ENCODE data around the gene TRAPPC5.
"Not testable (repeated sequence)": the region's sequence is repeated elsewhere in the genome, so short reads cannot be mapped to it uniquely, and the experiment has no call there.

TRAPPC5 gene

DNA sequence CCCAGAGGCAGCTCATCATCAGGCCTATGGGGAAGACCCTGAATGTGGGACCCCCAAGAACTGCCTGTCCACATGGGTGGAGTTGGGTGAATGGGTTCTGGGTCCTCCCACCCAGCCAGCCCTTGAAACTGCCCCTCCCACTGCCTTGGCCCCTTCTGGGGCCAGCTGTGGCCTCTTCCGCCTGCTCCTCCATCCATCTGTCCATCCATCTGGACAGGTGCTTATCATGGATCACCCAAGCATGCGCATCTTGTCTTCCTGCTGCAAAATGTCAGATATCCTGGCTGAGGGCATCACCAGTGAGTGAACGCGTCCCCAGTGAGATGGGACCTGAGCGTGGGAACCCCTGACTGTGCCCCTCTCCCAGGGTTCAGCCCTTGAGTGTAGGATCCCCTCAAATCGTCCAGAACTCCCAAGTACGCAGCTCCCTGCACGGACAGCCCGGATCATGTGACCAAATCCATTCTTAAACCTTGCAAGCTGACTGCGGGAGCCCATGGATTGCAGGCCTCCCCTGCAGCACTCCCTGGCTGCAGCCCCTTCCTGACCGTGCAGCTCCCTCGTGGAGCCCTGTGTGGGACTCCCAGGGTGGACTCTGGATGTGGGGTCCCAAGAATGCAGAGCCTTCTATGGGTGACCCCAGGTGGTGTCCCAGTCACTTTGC lies 41.7 kb upstream of the TRAPPC5 start:
- Histone ChIP-seq H3K36me3 (ENCODE audit: control insufficient read depth in 5 of 5, insufficient read depth in 5 of 5, low read length in 5 of 5) (peaks cover 0 to 12% (median 0%) of the 10 kb centered on the region in 5 donors), H3K9me3 (ENCODE audit: control insufficient read depth in 5 of 5, low read length in 5 of 5) (no peaks in the 10 kb centered on the region), H3K4me1 (ENCODE audit: control insufficient read depth in 5 of 5, insufficient read depth in 5 of 5, low read length in 5 of 5) (peaks cover 0 to 8% (median 0%) of the 10 kb centered on the region in 5 donors), H3K9ac (ENCODE audit: low read length in 5 of 5) (no peak overlapping the region), H3K27me3 (ENCODE audit: control insufficient read depth in 5 of 5, insufficient read depth in 4 of 5, low read length in 5 of 5) (peaks cover 7 to 31% (median 21%) of the 10 kb centered on the region in 5 donors), H3K27ac (ENCODE audit: low read depth, low read length) (no peak overlapping the region), H3K4me3 (ENCODE audit: low read depth in 1 of 5, low read length in 5 of 5) (no peak overlapping the region)

- H3K4me1 ChIP-seq (ENCODE audit: control insufficient read depth in 5 of 5, insufficient read depth in 5 of 5, low read length in 5 of 5): peaks cover 0 to 8% (median 0%) of the 10 kb centered on the region in 5 donors
- no peak overlapping the region for H3K4me3 ChIP-seq (ENCODE audit: low read depth in 1 of 5, low read length in 5 of 5)
- no peak overlapping the region for H3K9ac ChIP-seq (ENCODE audit: low read length in 5 of 5)
- peaks cover 7 to 31% (median 20%) of the 10 kb centered on the region in 5 donors for H3K27me3 ChIP-seq (ENCODE audit: control insufficient read depth in 5 of 5, insufficient read depth in 4 of 5, low read length in 5 of 5)
- peaks cover 0 to 12% (median 0%) of the 10 kb centered on the region in 5 donors for H3K36me3 ChIP-seq (ENCODE audit: control insufficient read depth in 5 of 5, insufficient read depth in 5 of 5, low read length in 5 of 5)
- H3K9me3 ChIP-seq (ENCODE audit: control insufficient read depth in 5 of 5, low read length in 5 of 5): no peaks in the 10 kb centered on the region
- H3K27ac ChIP-seq (ENCODE audit: low read depth, low read length): no peak overlapping the region
Measured at GRCh38 chr19:7639863-7640348, 40.7 kb upstream of the TRAPPC5 start.

GRCh38 chr19:7640803-7641202 lies 39.8 kb upstream of the TRAPPC5 start:
- no peak overlapping the region for H3K4me3 ChIP-seq (ENCODE audit: low read depth in 1 of 5, low read length in 5 of 5)
- peaks cover 7 to 28% (median 23%) of the 10 kb centered on the region in 5 donors for H3K27me3 ChIP-seq (ENCODE audit: control insufficient read depth in 5 of 5, insufficient read depth in 4 of 5, low read length in 5 of 5)
- H3K9ac ChIP-seq (ENCODE audit: low read length in 5 of 5): no peak overlapping the region
- H3K4me1 ChIP-seq (ENCODE audit: control insufficient read depth in 5 of 5, insufficient read depth in 5 of 5, low read length in 5 of 5): peaks cover 0 to 8% (median 0%) of the 10 kb centered on the region in 5 donors
- H3K9me3 ChIP-seq (ENCODE audit: control insufficient read depth in 5 of 5, low read length in 5 of 5): no peaks in the 10 kb centered on the region
- no peak overlapping the region for H3K27ac ChIP-seq (ENCODE audit: low read depth, low read length)
- peaks cover 0 to 12% (median 0%) of the 10 kb centered on the region in 5 donors for H3K36me3 ChIP-seq (ENCODE audit: control insufficient read depth in 5 of 5, insufficient read depth in 5 of 5, low read length in 5 of 5)

DNA sequence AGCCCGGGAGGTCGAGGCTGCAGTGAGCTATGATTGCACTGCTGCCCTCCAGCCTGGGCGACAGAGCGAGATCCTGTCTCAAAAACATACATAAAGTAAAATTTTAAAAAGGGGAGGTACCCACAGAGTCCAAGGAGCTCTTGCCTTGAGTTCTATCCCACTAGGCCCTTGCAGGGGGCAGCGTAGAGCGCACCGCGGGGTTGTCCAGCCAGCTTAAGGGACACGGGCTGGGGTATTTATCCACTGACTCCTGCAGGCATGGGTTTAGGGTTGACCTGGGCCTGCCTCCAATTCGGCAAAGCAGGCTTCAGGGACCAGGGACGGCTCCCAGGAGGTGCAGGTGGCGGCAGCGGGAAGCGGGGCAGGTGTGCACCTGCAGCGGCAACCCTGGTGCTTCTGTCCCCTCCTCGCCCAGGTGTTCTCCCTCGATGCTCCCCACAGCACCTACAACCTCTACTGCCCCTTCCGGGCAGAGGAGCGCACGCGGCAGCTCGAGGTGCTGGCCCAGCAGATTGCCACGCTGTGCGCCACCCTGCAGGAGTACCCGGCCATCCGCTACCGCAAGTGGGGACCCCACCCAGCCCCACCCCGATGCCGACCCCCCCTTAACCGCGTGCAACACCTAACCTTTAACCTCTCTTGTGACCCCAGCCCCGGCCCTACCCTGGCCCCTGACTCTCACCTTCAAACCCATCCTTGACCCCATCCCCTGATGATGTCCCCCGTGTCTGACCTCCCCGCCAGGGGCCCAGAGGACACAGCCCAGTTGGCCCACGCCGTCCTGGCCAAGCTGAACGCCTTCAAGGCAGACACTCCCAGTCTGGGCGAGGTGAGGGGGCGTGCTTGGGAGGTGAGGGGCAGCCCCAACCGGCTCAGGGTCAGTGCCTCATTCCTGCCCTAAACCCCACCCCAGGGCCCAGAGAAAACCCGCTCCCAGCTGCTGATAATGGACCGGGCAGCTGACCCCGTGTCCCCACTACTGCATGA lies 39.0 kb upstream of the TRAPPC5 start:
- no peak overlapping the region for H3K9ac ChIP-seq (ENCODE audit: low read length in 5 of 5)
- peaks cover 0 to 12% (median 0%) of the 10 kb centered on the region in 5 donors for H3K36me3 ChIP-seq (ENCODE audit: control insufficient read depth in 5 of 5, insufficient read depth in 5 of 5, low read length in 5 of 5)
- H3K27ac ChIP-seq (ENCODE audit: low read depth, low read length): no peak overlapping the region
- no peaks in the 10 kb centered on the region for H3K9me3 ChIP-seq (ENCODE audit: control insufficient read depth in 5 of 5, low read length in 5 of 5)
- peaks cover 0 to 6% (median 0%) of the 10 kb centered on the region in 5 donors for H3K4me1 ChIP-seq (ENCODE audit: control insufficient read depth in 5 of 5, insufficient read depth in 5 of 5, low read length in 5 of 5)
- no peak overlapping the region for H3K4me3 ChIP-seq (ENCODE audit: low read depth in 1 of 5, low read length in 5 of 5)
- H3K27me3 ChIP-seq (ENCODE audit: control insufficient read depth in 5 of 5, insufficient read depth in 4 of 5, low read length in 5 of 5): peaks cover 6 to 23% (median 15%) of the 10 kb centered on the region in 5 donors

DNA sequence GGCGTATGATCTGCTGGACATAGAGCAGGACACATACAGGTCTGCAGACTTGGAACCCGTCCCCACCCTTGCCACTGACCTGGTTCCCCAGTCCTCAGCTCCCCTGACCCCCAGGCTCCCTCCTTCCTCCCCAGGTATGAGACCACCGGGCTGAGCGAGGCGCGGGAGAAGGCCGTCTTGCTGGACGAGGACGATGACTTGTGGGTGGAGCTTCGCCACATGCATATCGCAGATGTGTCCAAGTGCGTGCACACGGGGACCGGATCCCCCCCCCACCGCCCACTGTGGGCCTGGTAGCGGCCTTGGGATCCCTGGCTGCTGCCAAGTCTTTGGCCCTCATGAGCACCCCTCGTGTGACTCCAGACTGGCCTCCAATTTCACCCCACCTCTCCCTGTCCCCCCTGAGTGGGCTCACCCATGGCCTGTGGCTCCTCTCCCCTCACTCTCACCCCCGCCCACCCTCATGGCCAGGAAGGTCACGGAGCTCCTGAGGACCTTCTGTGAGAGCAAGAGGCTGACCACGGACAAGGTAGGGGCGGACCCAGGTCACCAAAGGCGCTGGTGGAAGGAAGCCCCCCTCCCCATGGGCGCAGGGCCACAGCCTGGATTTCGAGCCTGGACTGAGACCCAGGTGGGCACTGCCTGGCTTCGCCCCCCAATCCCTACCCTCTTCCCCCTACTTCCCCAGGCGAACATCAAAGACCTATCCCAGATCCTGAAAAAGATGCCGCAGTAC lies 38.2 kb upstream of the TRAPPC5 start:
- peaks cover 0 to 2% (median 0%) of the 10 kb centered on the region in 5 donors for H3K4me1 ChIP-seq (ENCODE audit: control insufficient read depth in 5 of 5, insufficient read depth in 5 of 5, low read length in 5 of 5)
- peaks cover 3 to 20% (median 12%) of the 10 kb centered on the region in 5 donors for H3K27me3 ChIP-seq (ENCODE audit: control insufficient read depth in 5 of 5, insufficient read depth in 4 of 5, low read length in 5 of 5)
- peaks cover 0 to 12% (median 0%) of the 10 kb centered on the region in 5 donors for H3K36me3 ChIP-seq (ENCODE audit: control insufficient read depth in 5 of 5, insufficient read depth in 5 of 5, low read length in 5 of 5)
- no peak overlapping the region for H3K9ac ChIP-seq (ENCODE audit: low read length in 5 of 5)
- H3K4me3 ChIP-seq (ENCODE audit: low read depth in 1 of 5, low read length in 5 of 5): no peak overlapping the region
- H3K27ac ChIP-seq (ENCODE audit: low read depth, low read length): no peak overlapping the region
- H3K9me3 ChIP-seq (ENCODE audit: control insufficient read depth in 5 of 5, low read length in 5 of 5): no peaks in the 10 kb centered on the region

- Histone ChIP-seq H3K9me3 (ENCODE audit: control insufficient read depth in 5 of 5, low read length in 5 of 5) (no peaks in the 10 kb centered on the region), H3K27me3 (ENCODE audit: control insufficient read depth in 5 of 5, insufficient read depth in 4 of 5, low read length in 5 of 5) (peaks cover 0 to 16% (median 11%) of the 10 kb centered on the region in 5 donors), H3K4me3 (ENCODE audit: low read depth in 1 of 5, low read length in 5 of 5) (no peak overlapping the region), H3K4me1 (ENCODE audit: control insufficient read depth in 5 of 5, insufficient read depth in 5 of 5, low read length in 5 of 5) (no peaks in the 10 kb centered on the region), H3K27ac (ENCODE audit: low read depth, low read length) (no peak overlapping the region), H3K36me3 (ENCODE audit: control insufficient read depth in 5 of 5, insufficient read depth in 5 of 5, low read length in 5 of 5) (peaks cover 0 to 12% (median 0%) of the 10 kb centered on the region in 5 donors), H3K9ac (ENCODE audit: low read length in 5 of 5) (no peak overlapping the region)
Measured at GRCh38 chr19:7643031-7643415, 37.6 kb upstream of the TRAPPC5 start.

DNA sequence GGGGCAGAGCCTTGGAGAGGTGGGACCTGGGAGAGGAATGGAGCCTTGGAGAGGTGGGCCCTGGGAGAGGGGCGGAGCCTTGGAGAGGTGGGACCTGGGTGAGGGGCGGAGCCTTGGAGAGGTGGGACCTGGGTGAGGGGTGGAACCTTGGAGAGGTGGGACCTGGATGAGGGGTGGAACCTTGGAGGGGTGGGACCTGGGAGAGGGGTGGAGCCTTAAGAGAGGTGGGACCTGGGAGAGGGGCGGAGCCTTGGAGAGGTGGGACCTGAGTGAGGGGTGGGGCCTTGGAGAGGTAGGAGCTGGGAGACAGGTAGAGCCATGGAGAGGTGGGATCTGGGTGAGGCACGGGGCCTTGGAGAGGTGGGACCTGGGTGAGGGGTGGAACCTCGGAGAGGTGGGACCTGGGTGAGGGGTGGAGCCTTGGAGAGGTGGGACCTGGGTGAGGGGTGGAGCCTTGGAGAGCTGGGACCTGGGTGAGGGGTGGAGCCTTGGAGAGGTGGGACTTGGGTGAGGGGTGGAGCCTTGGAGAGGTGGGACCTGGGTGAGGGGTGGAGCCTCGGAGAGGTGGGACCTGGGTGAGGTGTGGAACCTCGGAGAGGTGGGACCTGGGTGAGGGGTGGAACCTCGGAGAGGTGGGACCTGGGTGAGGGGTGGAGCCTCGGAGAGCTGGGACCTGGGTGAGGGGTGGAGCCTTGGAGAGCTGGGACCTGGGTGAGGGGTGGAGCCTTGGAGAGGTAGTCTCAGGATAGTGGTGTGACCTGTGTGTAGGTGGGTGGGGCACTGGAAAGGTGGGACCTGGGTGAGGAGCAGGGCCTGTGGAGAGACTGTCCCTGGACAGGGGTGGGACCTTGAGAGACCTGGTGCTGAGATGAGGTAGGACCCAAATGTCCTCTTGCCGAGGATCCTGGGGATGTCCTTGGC lies 36.7 kb upstream of the TRAPPC5 start:
- not testable (repeated sequence) for H3K27ac ChIP-seq (ENCODE audit: low read depth, low read length); H3K9ac ChIP-seq (ENCODE audit: low read length in 5 of 5); H3K9me3 ChIP-seq (ENCODE audit: control insufficient read depth in 5 of 5, low read length in 5 of 5); H3K4me3 ChIP-seq (ENCODE audit: low read depth in 1 of 5, low read length in 5 of 5); H3K4me1 ChIP-seq (ENCODE audit: control insufficient read depth in 5 of 5, insufficient read depth in 5 of 5, low read length in 5 of 5)
- peaks cover 0 to 12% (median 6%) of the 10 kb centered on the region in 5 donors for H3K27me3 ChIP-seq (ENCODE audit: control insufficient read depth in 5 of 5, insufficient read depth in 4 of 5, low read length in 5 of 5)
- peaks cover 0 to 12% (median 0%) of the 10 kb centered on the region in 5 donors for H3K36me3 ChIP-seq (ENCODE audit: control insufficient read depth in 5 of 5, insufficient read depth in 5 of 5, low read length in 5 of 5)

- Histone ChIP-seq H3K4me3 (ENCODE audit: low read depth in 1 of 5, low read length in 5 of 5) (no peak overlapping the region), H3K9me3 (ENCODE audit: control insufficient read depth in 5 of 5, low read length in 5 of 5) (no peaks in the 10 kb centered on the region), H3K27ac (ENCODE audit: low read depth, low read length) (no peak overlapping the region), H3K36me3 (ENCODE audit: control insufficient read depth in 5 of 5, insufficient read depth in 5 of 5, low read length in 5 of 5) (peaks cover 0 to 12% (median 0%) of the 10 kb centered on the region in 5 donors), H3K9ac (ENCODE audit: low read length in 5 of 5) (no peak overlapping the region), H3K27me3 (ENCODE audit: control insufficient read depth in 5 of 5, insufficient read depth in 4 of 5, low read length in 5 of 5) (peaks cover 0 to 12% (median 4%) of the 10 kb centered on the region in 5 donors), H3K4me1 (ENCODE audit: control insufficient read depth in 5 of 5, insufficient read depth in 5 of 5, low read length in 5 of 5) (no peaks in the 10 kb centered on the region)
Measured at GRCh38 chr19:7644550-7644877, 36.1 kb upstream of the TRAPPC5 start.

DNA sequence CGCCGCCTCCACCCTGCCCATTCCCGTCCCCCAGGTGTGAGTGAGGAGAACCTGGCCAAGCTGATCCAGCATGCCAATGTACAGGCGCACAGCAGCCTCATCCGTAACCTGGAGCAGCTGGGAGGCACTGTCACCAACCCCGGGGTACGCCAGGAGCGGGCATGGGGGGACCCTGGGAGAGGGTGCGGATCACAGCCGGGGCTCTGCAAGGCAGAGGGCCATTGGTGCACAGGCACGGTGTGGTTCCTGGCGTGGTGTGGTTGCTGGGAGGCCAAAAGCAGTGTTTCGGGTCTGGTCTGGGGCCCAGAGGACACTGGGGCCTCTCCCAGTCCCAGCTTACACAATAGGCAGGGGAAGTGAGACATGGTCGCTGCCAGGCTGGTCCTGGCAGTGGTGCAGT lies 35.5 kb upstream of the TRAPPC5 start:
- Histone ChIP-seq H3K4me1 (ENCODE audit: control insufficient read depth in 5 of 5, insufficient read depth in 5 of 5, low read length in 5 of 5) (no peaks in the 10 kb centered on the region), H3K9ac (ENCODE audit: low read length in 5 of 5) (no peak overlapping the region), H3K9me3 (ENCODE audit: control insufficient read depth in 5 of 5, low read length in 5 of 5) (no peaks in the 10 kb centered on the region), H3K36me3 (ENCODE audit: control insufficient read depth in 5 of 5, insufficient read depth in 5 of 5, low read length in 5 of 5) (peaks cover 0 to 12% (median 0%) of the 10 kb centered on the region in 5 donors), H3K4me3 (ENCODE audit: low read depth in 1 of 5, low read length in 5 of 5) (no peak overlapping the region), H3K27me3 (ENCODE audit: control insufficient read depth in 5 of 5, insufficient read depth in 4 of 5, low read length in 5 of 5) (peaks cover 0 to 12% (median 6%) of the 10 kb centered on the region in 5 donors), H3K27ac (ENCODE audit: low read depth, low read length) (no peak overlapping the region)
